GM19328 (cell line): ENCODE data around the gene NCR2.

ENCODE experiments used
- ATAC-seq: cut with Tn5 transposase; IDR thresholded peaks from one replicate; pipeline ENCODE4 v1.9.1; 2021; ENCODE audit warnings: mild to moderate bottlenecking, moderate library complexity; ENCODE audit not compliant: unreplicated experiment

Gene NCR2

GRCh38 chr6:41392246-41392645 lies 56.8 kb downstream of the NCR2 start:
- ATAC-seq: no peak

- ATAC-seq: no peak
These were observed 60.9 kb downstream of the NCR2 start for GRCh38 chr6:41396335-41396734.

- no peak for ATAC-seq
These were observed 64.0 kb downstream of the NCR2 start for GRCh38 chr6:41399424-41399823.
